Left kidney (tissue), 2 donors: ENCODE results near the gene C1orf21. TPM values are rescaled to one million over a fixed set of nuclear protein-coding genes. Genes with fewer than 3 reads are reported as not detected.

ENCODE experiments used
- DNase-seq: peaks from one replicate; pipeline ENCODE4 v3.0.0-alpha.2; 2013
- polyA plus RNA-seq: library from polyadenylated mRNA; unstranded; fragments of 120-200 nt; gene quantifications from one replicate; pipeline ENCODE4 v1.2.1, GENCODE V29; 2013; ENCODE audit not compliant: insufficient read length

Gene C1orf21
- polyA plus RNA-seq, 1 donor = 35.2 TPM

GRCh38 chr1:184626076-184627006 is 239.5 kb downstream of the C1orf21 start:
- no peak for DNase-seq

GRCh38 chr1:184627007-184627341 is 240.1 kb downstream of the C1orf21 start:
- no peak for DNase-seq

- DNase-seq = no peak
Measured at GRCh38 chr1:184629266-184629665, 242.4 kb downstream of the C1orf21 start.

GRCh38 chr1:184630679-184631060 is 243.8 kb downstream of the C1orf21 start:
- no peak for DNase-seq

- no peak for DNase-seq
Measured at GRCh38 chr1:184632415-184633175, 245.8 kb downstream of the C1orf21 start.

GRCh38 chr1:184633785-184634184 is 247.0 kb downstream of the C1orf21 start:
- DNase-seq = no peak

GRCh38 chr1:184634296-184634695 is 247.5 kb downstream of the C1orf21 start:
- DNase-seq = no peak

GRCh38 chr1:184635347-184635979 is 248.6 kb downstream of the C1orf21 start:
- DNase-seq = no peak

GRCh38 chr1:184635980-184636431 is 249.2 kb downstream of the C1orf21 start:
- no peak for DNase-seq

- no peak for DNase-seq
Measured at GRCh38 chr1:184637664-184638240, 250.9 kb downstream of the C1orf21 start.

GRCh38 chr1:184639205-184639604 is 252.4 kb downstream of the C1orf21 start:
- no peak for DNase-seq

GRCh38 chr1:184640505-184640904 is 253.7 kb downstream of the C1orf21 start:
- no peak for DNase-seq

GRCh38 chr1:184641894-184642293 is 255.1 kb downstream of the C1orf21 start:
- DNase-seq = no peak

GRCh38 chr1:184643661-184644060 is 256.8 kb downstream of the C1orf21 start:
- DNase-seq = no peak

- DNase-seq = no peak
Measured at GRCh38 chr1:184644771-184645170, 257.9 kb downstream of the C1orf21 start.

- no peak for DNase-seq
Measured at GRCh38 chr1:184646178-184646701, 259.4 kb downstream of the C1orf21 start.

- no peak for DNase-seq
Measured at GRCh38 chr1:184646824-184647223, 260.0 kb downstream of the C1orf21 start.

- no peak for DNase-seq
Measured at GRCh38 chr1:184647471-184647870, 260.6 kb downstream of the C1orf21 start.

- no peak for DNase-seq
Measured at GRCh38 chr1:184648160-184648855, 261.5 kb downstream of the C1orf21 start.

GRCh38 chr1:184648856-184649201 is 262.0 kb downstream of the C1orf21 start:
- no peak for DNase-seq

- no peak for DNase-seq
Measured at GRCh38 chr1:184649451-184649888, 262.6 kb downstream of the C1orf21 start.
